ENCODE data around the gene PFN4. TPM values are rescaled to one million over a fixed set of nuclear protein-coding genes. Genes with fewer than 3 reads are reported as not detected.
A peak's percentile ranks its signal among the peaks of the same experiment; 100 is the strongest.

PFN4 gene
- total and polyA plus RNA-seq, 9 of the 15 experiments (the other 6 are each of a cell fraction or from before 2014, with no cell fraction given), result 0.07 to 0.54 (median 0.31) TPM; not detected in 2

- TF ChIP-seq MBD1 (CRISPR knock-in tag; IDR thresholded peaks at IDR 0.05), result no peak
Measured at GRCh38 chr2:24075259-24075658, 47.9 kb downstream of the PFN4 start (continued).

- FAIRE-seq, result no peak
- Histone ChIP-seq H4K20me1 (replicated peaks; ENCODE audit: control insufficient read depth, insufficient read depth, low read length) (no peaks in the 10 kb centered on the region), H3K4me3 (no peak overlapping the region), H3K79me2 (ENCODE audit: control insufficient read depth, insufficient read depth, low read length) (peaks cover 48% of the 10 kb centered on the region), H3K9me1 (ENCODE audit: control insufficient read depth, insufficient read depth, low read length) (no peaks in the 10 kb centered on the region), H3K27me3 (ENCODE audit: control insufficient read depth in 2 of 2, insufficient read depth in 2 of 2, low read length in 2 of 2) (no peaks in the 10 kb centered on the region), H3K4me1 (replicated peaks in 1 of 2; ENCODE audit: control insufficient read depth in 2 of 2, insufficient read depth in 2 of 2, low read length in 2 of 2) (peaks cover 9 to 15% of the 10 kb centered on the region in 2 experiments; a peak in 4 of 5 replicates), H2AFZ (ENCODE audit: low read depth, low read length) (no peak overlapping the region), H3K36me3 (ENCODE audit: control insufficient read depth, insufficient read depth, low read length) (peaks cover 51% of the 10 kb centered on the region), H3K9ac (ENCODE audit: insufficient read depth in 1 of 2, low read depth in 2 of 2, low read length in 2 of 2) (no peak overlapping the region), H3K27ac (ENCODE audit: extremely low read depth, low read depth, low read length) (no peak overlapping the region), H3K4me2 (ENCODE audit: insufficient read depth, low read length) (no peak overlapping the region), H3K9me3 (replicated peaks; ENCODE audit: control insufficient read depth, insufficient read depth, low read depth, low read length) (no peaks in the 10 kb centered on the region)
- WGBS (ENCODE audit: insufficient coverage, low coverage, missing lambda C conversion rate), result 89% methylated on average over 6 of the region's 6 CpGs
- no peak for ATAC-seq
- no peak for DNase-seq (ENCODE audit: extremely low read depth in 1 of 4, low spot score in 3 of 4)
- TF ChIP-seq ZNF133 (CRISPR knock-in tag; IDR thresholded peaks at IDR 0.05) (no peak), RBFOX2 (IDR thresholded peaks at IDR 0.05; ENCODE audit: low read depth, low read length) (0 out of 2 replicates have a peak, but pooled peaks have one; percentile 15)
- POLR2A ChIA-PET, result interaction anchor here (0.7 to 2.2 kb wide), 5 partner anchors 10 to 147 kb away, joined by 4 to 11 read pairs (median 7); partner anchors contain the start of genes ATAD2B and WDCP
- in situ Hi-C loops (cut with MboI) (no loop called here), intact Hi-C loops (cut with micrococcal nuclease) (no loop called here)
- CTCF ChIA-PET (ENCODE audit: low intra/inter-chr PET ratio), result no interaction called here
- BruUV-seq (replicated peaks), result no TSS peak
Measured at GRCh38 chr2:24073816-24074215, 49.3 kb downstream of the PFN4 start.
